ENCODE results near the gene ACOX2.
A peak's percentile ranks its signal among the peaks of the same experiment; 100 is the strongest.

The ACOX2 gene

DNA sequence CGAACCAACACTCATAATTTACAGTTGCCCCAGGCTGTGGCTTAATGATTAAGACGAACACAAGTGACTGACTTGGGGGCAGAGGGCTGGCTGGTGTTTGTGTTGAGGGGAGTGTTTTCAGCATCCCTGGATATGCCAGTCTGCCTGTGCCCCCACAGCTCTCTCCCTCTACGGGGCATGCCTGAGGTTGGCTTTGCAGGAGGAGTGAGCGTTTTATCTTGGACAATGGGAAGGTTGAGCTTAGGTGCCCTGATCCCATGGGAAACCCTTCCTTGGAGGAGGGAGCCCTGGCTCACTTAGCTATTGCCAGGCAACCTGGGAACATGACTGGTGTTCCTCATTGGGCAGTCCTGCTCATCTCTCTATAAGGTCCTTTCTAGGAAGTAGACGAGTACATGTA lies 22.6 kb upstream of the ACOX2 start:
- H3K9me3 Mint-ChIP-seq = peaks cover 5% of the 10 kb centered on the region
- peaks cover 4% of the 10 kb centered on the region for H3K27me3 Mint-ChIP-seq (ENCODE audit: low read depth)
- H3K27ac Mint-ChIP-seq = no peak overlapping the region
- no peaks in the 10 kb centered on the region for H3K36me3 Mint-ChIP-seq (ENCODE audit: low read depth)
- TF ChIP-seq, protein P1, sequence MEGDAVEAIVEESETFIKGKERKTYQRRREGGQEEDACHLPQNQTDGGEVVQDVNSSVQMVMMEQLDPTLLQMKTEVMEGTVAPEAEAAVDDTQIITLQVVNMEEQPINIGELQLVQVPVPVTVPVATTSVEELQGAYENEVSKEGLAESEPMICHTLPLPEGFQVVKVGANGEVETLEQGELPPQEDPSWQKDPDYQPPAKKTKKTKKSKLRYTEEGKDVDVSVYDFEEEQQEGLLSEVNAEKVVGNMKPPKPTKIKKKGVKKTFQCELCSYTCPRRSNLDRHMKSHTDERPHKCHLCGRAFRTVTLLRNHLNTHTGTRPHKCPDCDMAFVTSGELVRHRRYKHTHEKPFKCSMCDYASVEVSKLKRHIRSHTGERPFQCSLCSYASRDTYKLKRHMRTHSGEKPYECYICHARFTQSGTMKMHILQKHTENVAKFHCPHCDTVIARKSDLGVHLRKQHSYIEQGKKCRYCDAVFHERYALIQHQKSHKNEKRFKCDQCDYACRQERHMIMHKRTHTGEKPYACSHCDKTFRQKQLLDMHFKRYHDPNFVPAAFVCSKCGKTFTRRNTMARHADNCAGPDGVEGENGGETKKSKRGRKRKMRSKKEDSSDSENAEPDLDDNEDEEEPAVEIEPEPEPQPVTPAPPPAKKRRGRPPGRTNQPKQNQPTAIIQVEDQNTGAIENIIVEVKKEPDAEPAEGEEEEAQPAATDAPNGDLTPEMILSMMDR (IDR thresholded peaks at IDR 0.05; ENCODE audit: unreplicated experiment in 3 of 3) = no peak
- H3K4me1 Mint-ChIP-seq = peaks cover 15% of the 10 kb centered on the region
- H3K4me3 Mint-ChIP-seq = no peak overlapping the region

DNA sequence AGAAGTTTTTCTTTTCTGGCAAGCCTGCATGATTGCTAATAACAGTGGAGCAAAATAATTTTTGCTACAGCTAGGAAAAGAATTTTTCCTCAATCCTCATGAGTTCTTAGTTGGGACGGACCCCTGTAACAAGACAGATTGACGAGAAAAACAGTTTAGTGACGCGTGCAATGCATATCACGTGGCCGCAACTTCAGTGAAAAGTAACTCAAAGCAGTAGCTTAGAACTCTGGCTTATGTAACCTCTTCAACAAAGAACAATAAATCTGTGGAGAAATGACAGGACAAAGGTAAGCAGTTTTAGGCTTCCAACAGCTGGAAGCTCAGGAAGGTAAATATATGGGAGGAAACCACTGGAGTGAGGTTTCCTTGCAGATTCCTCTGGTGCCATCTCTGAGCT lies 20.5 kb upstream of the ACOX2 start:
- H3K4me1 Mint-ChIP-seq = peaks cover 15% of the 10 kb centered on the region
- peaks cover 4% of the 10 kb centered on the region for H3K27me3 Mint-ChIP-seq (ENCODE audit: low read depth)
- H3K27ac Mint-ChIP-seq = peak overlapping the region; percentile 29 to 82 (median 43)
- TF ChIP-seq, protein P1 (IDR thresholded peaks at IDR 0.05; ENCODE audit: unreplicated experiment in 3 of 3) = no peak
- no peaks in the 10 kb centered on the region for H3K36me3 Mint-ChIP-seq (ENCODE audit: low read depth)
- peaks cover 7% of the 10 kb centered on the region for H3K9me3 Mint-ChIP-seq
- H3K4me3 Mint-ChIP-seq = no peak overlapping the region

DNA sequence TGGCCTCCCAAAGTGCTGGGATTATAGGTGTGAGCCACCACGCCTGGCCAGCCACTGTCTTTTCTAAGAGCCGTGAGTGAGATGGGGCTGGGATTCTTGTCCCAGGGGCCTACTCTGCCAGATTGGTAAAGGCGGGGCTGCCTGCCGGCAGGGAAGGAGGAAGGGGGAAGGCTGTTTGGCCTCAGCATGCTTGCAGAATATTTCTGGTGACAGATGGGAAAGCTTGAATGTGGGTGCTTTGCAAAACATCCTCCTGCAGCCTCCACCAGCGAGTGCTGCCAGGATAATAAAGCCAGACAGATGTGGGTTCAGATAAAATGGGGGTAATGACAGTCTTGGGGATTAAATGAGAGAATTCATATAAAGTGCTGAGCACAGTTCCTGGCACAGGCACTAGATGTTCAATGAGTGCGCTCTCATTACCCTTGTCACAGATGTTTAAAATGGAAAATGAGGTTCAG lies 19.8 kb upstream of the ACOX2 start:
- Mint-ChIP-seq H3K4me1 (peaks cover 15% of the 10 kb centered on the region), H3K4me3 (no peak overlapping the region), H3K9me3 (peaks cover 12% of the 10 kb centered on the region), H3K27me3 (ENCODE audit: low read depth) (peaks cover 4% of the 10 kb centered on the region), H3K27ac (no peak overlapping the region), H3K36me3 (ENCODE audit: low read depth) (peaks cover 5% of the 10 kb centered on the region)
- TF ChIP-seq, protein P1 (IDR thresholded peaks at IDR 0.05; ENCODE audit: unreplicated experiment in 3 of 3) = no peak

DNA sequence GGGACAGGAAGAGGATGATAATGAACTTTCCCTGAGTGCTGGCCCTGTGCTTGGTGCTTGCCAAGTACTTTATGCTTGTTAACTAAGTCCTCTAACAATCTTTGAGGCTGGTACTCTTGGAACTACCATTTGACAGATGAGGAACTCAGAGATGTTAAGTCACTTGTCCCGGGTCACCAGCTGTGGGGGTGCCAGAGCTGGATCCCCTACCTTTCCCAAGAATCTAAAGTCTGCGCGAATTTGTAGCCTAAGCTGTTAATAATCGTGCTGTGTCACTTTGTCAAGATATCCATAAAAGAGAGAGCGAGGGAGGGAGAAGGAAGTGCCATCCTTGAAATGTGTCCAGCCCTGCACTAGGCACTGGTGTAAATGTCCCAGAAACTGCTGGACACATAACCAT lies 19.0 kb upstream of the ACOX2 start:
- TF ChIP-seq, protein P1 (IDR thresholded peaks at IDR 0.05; ENCODE audit: unreplicated experiment in 3 of 3) = no peak
- Mint-ChIP-seq H3K27me3 (ENCODE audit: low read depth) (peaks cover 4% of the 10 kb centered on the region), H3K36me3 (ENCODE audit: low read depth) (peaks cover 10% of the 10 kb centered on the region), H3K4me3 (no peak overlapping the region), H3K4me1 (peaks cover 15% of the 10 kb centered on the region), H3K9me3 (peaks cover 17% of the 10 kb centered on the region), H3K27ac (no peak overlapping the region)

DNA sequence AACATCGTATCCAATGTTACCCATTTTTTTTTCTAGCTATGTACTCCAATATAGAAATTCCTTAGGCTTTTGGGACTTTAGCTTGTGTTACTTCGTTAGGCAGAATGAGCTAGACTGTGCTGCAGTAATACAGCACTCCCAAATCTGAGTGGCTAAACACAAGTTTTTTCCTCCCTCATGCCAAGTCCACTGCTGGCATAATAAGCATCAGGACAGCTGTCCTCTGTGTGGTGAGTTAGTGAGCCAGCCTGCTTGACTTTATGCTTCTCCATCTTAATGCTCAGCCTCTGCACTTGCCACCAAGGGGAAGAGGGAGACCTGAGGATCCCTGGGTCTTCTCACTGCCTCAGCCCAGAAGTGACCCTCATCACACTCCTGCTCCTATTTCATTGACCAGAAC lies 18.2 kb upstream of the ACOX2 start:
- H3K4me1 Mint-ChIP-seq = peaks cover 15% of the 10 kb centered on the region
- TF ChIP-seq, protein P1 (IDR thresholded peaks at IDR 0.05; ENCODE audit: unreplicated experiment in 3 of 3) = no peak
- peaks cover 10% of the 10 kb centered on the region for H3K36me3 Mint-ChIP-seq (ENCODE audit: low read depth)
- H3K4me3 Mint-ChIP-seq = no peak overlapping the region
- peaks cover 4% of the 10 kb centered on the region for H3K27me3 Mint-ChIP-seq (ENCODE audit: low read depth)
- peaks cover 17% of the 10 kb centered on the region for H3K9me3 Mint-ChIP-seq
- no peak overlapping the region for H3K27ac Mint-ChIP-seq

DNA sequence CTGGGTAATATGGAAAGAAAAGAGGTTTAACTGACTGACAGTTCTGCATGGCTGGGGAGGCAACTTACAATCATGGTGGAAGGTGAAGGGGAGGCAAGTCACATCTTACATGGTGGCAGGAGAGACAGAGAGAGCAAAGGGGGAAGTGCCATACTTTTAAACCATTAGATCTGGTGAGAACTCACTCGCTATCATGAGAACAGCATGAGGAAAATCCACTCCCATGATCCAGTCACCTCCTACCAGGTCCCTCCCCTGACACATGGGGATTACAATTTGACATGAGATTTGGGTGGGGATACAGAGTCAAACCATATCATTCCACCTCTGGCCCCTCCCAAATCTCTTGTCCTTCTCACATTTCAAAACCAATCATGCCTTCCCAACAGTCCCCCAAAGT lies 16.0 kb upstream of the ACOX2 start:
- Mint-ChIP-seq H3K27ac (no peak overlapping the region), H3K36me3 (ENCODE audit: low read depth) (peaks cover 10% of the 10 kb centered on the region), H3K4me1 (peaks cover 15% of the 10 kb centered on the region), H3K4me3 (no peak overlapping the region), H3K9me3 (peaks cover 17% of the 10 kb centered on the region), H3K27me3 (ENCODE audit: low read depth) (peaks cover 4% of the 10 kb centered on the region)
- TF ChIP-seq, protein P1 (IDR thresholded peaks at IDR 0.05; ENCODE audit: unreplicated experiment in 3 of 3) = no peak

Data from nephron (organoid).